ENCODE data around the gene PEAK3.

PEAK3 gene

GRCh38 chr19:2269244-2270156 lies 12.5 kb downstream of the PEAK3 start:
- DNase-seq = peak; percentile 84

GRCh38 chr19:2268861-2269243 lies 13.1 kb downstream of the PEAK3 start:
- DNase-seq = no peak

GRCh38 chr19:2268480-2268830 lies 13.5 kb downstream of the PEAK3 start:
- no peak for DNase-seq

GRCh38 chr19:2266183-2266993 lies 15.6 kb downstream of the PEAK3 start:
- peak; percentile 47 for DNase-seq

GRCh38 chr19:2261438-2262172 lies 20.4 kb downstream of the PEAK3 start:
- DNase-seq = no peak

- peak; percentile 31 for DNase-seq
Observed at GRCh38 chr19:2260341-2260805, 21.6 kb downstream of the PEAK3 start.

- DNase-seq = no peak
Observed at GRCh38 chr19:2259336-2259735, 22.6 kb downstream of the PEAK3 start.

- no peak for DNase-seq
Observed at GRCh38 chr19:2255982-2256685, 25.8 kb downstream of the PEAK3 start, which contains the start of gene JSRP1. Gene JSRP1, minus strand, starts transcription at chr19:2256417. Its CDS starts 1,103 bp downstream, at chr19:2255314.

GRCh38 chr19:2255112-2255845 lies 26.7 kb downstream of the PEAK3 start:
- no peak for DNase-seq

- DNase-seq = no peak
Observed at GRCh38 chr19:2254064-2254872, 27.7 kb downstream of the PEAK3 start.

GRCh38 chr19:2253106-2254063 lies 28.6 kb downstream of the PEAK3 start:
- no peak for DNase-seq

GRCh38 chr19:2252797-2253105 lies 29.2 kb downstream of the PEAK3 start:
- DNase-seq = no peak

- DNase-seq = no peak
Observed at GRCh38 chr19:2252055-2252796, 29.7 kb downstream of the PEAK3 start.

GRCh38 chr19:2251106-2252054 lies 30.6 kb downstream of the PEAK3 start:
- no peak for DNase-seq

- no peak for DNase-seq
Observed at GRCh38 chr19:2250766-2251105, 31.2 kb downstream of the PEAK3 start.

- DNase-seq = no peak
Observed at GRCh38 chr19:2249880-2250765, 31.9 kb downstream of the PEAK3 start.
